Body of pancreas (tissue), 4 donors: Measurements from ENCODE around the gene NUDT14.

Experiments used
- CTCF ChIP-seq, 7 experiments: fragments of 450-650 bp in 4 of 7; fragments of 200-600 bp in 3 of 7; sonication (generic) in 3 of 7; IDR thresholded peaks; one replicate each; pipeline ENCODE4 v1.5.1; 2016 to 2019; ENCODE audit warnings: antibody characterized with exemption in 7 of 7
- POLR2A ChIP-seq, 3 donors: fragments of 450-650 bp; IDR thresholded peaks; one replicate each; pipeline ENCODE4 v1.6.1; 2016; ENCODE audit warnings: antibody characterized with exemption in 3 of 3, mild to moderate bottlenecking in 2 of 3

DNA sequence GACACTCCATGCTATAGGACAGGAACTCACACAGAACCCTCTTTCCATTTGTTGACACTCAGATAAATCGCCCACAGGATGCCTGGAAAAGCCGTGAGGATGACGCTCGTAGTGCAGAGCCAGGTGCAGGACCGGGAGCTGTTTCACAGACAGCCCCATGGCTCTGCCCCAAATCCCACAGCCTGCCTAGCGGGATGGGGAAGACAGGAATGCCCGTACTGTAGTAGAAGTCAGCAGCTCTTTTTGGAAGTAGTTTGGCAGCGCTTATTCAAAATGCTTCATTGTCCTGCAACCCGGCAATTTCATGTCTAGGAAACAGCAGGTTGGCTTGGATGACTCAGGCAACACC lies 54.2 kb downstream of the NUDT14 start:
- TF ChIP-seq POLR2A (IDR thresholded peaks at IDR 0.05) = no peak
- TF ChIP-seq CTCF (IDR thresholded peaks at IDR 0.05) = no peak
